GM19468 (cell line): Measurements from ENCODE around the gene LIN28A.
"Not testable (repeated sequence)": the region's sequence is repeated elsewhere in the genome, so short reads cannot be mapped to it uniquely, and the experiment has no call there.

Experiments used
- ATAC-seq: cut with Tn5 transposase; IDR thresholded peaks from one replicate; pipeline ENCODE4 v1.9.1; 2021; ENCODE audit warnings: mild to moderate bottlenecking, moderate library complexity, moderate number of reproducible peaks; ENCODE audit not compliant: unreplicated experiment; ENCODE audit errors: extremely low read depth

The LIN28A gene

GRCh38 chr1:26385063-26385462 lies 25.6 kb upstream of the LIN28A start:
- not testable (repeated sequence) for ATAC-seq

- no peak for ATAC-seq
Measured at GRCh38 chr1:26387447-26387846, 23.2 kb upstream of the LIN28A start.

- ATAC-seq, result no peak
Measured at GRCh38 chr1:26388791-26389445, 21.7 kb upstream of the LIN28A start.

- no peak for ATAC-seq
Measured at GRCh38 chr1:26389604-26390247, 20.9 kb upstream of the LIN28A start.

GRCh38 chr1:26391450-26391849 lies 19.2 kb upstream of the LIN28A start:
- no peak for ATAC-seq

GRCh38 chr1:26395754-26396153 lies 14.9 kb upstream of the LIN28A start:
- ATAC-seq, result no peak

- no peak for ATAC-seq
Measured at GRCh38 chr1:26399034-26399433, 11.6 kb upstream of the LIN28A start.

- ATAC-seq, result no peak
Measured at GRCh38 chr1:26401891-26402290, 8.7 kb upstream of the LIN28A start.

GRCh38 chr1:26403656-26404055 lies 7.0 kb upstream of the LIN28A start:
- ATAC-seq, result no peak

- ATAC-seq, result no peak
Measured at GRCh38 chr1:26404641-26405040, 6.0 kb upstream of the LIN28A start.

- no peak for ATAC-seq
Measured at GRCh38 chr1:26405281-26405915, 5.2 kb upstream of the LIN28A start.

- ATAC-seq, result no peak
Measured at GRCh38 chr1:26408604-26409003, 2.0 kb upstream of the LIN28A start.

- no peak for ATAC-seq
Measured at GRCh38 chr1:26409191-26409807, 1.3 kb upstream of the LIN28A start.

- ATAC-seq, result no peak
Measured at GRCh38 chr1:26411624-26412074, 1.0 kb downstream of the LIN28A start.

GRCh38 chr1:26412180-26412840 lies 1.7 kb downstream of the LIN28A start:
- ATAC-seq, result no peak

GRCh38 chr1:26413031-26413430 lies 2.4 kb downstream of the LIN28A start:
- no peak for ATAC-seq

GRCh38 chr1:26417111-26417759 lies 6.6 kb downstream of the LIN28A start:
- ATAC-seq, result no peak

GRCh38 chr1:26418865-26419349 lies 8.3 kb downstream of the LIN28A start:
- no peak for ATAC-seq

GRCh38 chr1:26419494-26419893 lies 8.9 kb downstream of the LIN28A start:
- no peak for ATAC-seq

- ATAC-seq, result no peak
Measured at GRCh38 chr1:26429721-26430120, 19.1 kb downstream of the LIN28A start.
